ENCODE results near the gene DDAH2.
"Not testable (repeated sequence)": the region's sequence is repeated elsewhere in the genome, so short reads cannot be mapped to it uniquely, and the experiment has no call there.

DDAH2 gene

GRCh38 chr6:31713465-31713864 is 15.6 kb downstream of the DDAH2 start:
- Histone ChIP-seq H3K27ac (ENCODE audit: low read depth, low read length) (no peak overlapping the region), H3K36me3 (ENCODE audit: control insufficient read depth, insufficient read depth, low read length) (no peaks in the 10 kb centered on the region)

GRCh38 chr6:31712296-31712695 is 16.8 kb downstream of the DDAH2 start:
- Histone ChIP-seq H3K4me1 (ENCODE audit: control insufficient read depth, insufficient read depth, low read length) (no peaks in the 10 kb centered on the region), H3K4me3 (ENCODE audit: low read length) (no peak overlapping the region), H3K27me3 (ENCODE audit: control insufficient read depth, insufficient read depth, low read length) (no peaks in the 10 kb centered on the region), H3K27ac (ENCODE audit: low read depth, low read length) (no peak overlapping the region), H3K9ac (ENCODE audit: low read length) (no peak overlapping the region), H3K36me3 (ENCODE audit: control insufficient read depth, insufficient read depth, low read length) (no peaks in the 10 kb centered on the region)

More at GRCh38 chr6:31713465-31713864, 15.6 kb downstream of the DDAH2 start:
- Histone ChIP-seq H3K4me3 (ENCODE audit: low read length) (no peak overlapping the region), H3K27me3 (ENCODE audit: control insufficient read depth, insufficient read depth, low read length) (no peaks in the 10 kb centered on the region), H3K9ac (ENCODE audit: low read length) (no peak overlapping the region), H3K4me1 (ENCODE audit: control insufficient read depth, insufficient read depth, low read length) (no peaks in the 10 kb centered on the region)

GRCh38 chr6:31711233-31711632 is 17.9 kb downstream of the DDAH2 start:
- Histone ChIP-seq H3K9ac (ENCODE audit: low read length) (no peak overlapping the region), H3K4me1 (ENCODE audit: control insufficient read depth, insufficient read depth, low read length) (no peaks in the 10 kb centered on the region), H3K4me3 (ENCODE audit: low read length) (no peak overlapping the region), H3K36me3 (ENCODE audit: control insufficient read depth, insufficient read depth, low read length) (no peaks in the 10 kb centered on the region), H3K27me3 (ENCODE audit: control insufficient read depth, insufficient read depth, low read length) (no peaks in the 10 kb centered on the region), H3K27ac (ENCODE audit: low read depth, low read length) (no peak overlapping the region)

GRCh38 chr6:31710523-31711219 is 18.4 kb downstream of the DDAH2 start:
- no peak overlapping the region for H3K27ac ChIP-seq (ENCODE audit: low read depth, low read length)

GRCh38 chr6:31709157-31709556 is 19.9 kb downstream of the DDAH2 start:
- not testable (repeated sequence) for H3K4me1 ChIP-seq (ENCODE audit: control insufficient read depth, insufficient read depth, low read length); H3K27ac ChIP-seq (ENCODE audit: low read depth, low read length); H3K4me3 ChIP-seq (ENCODE audit: low read length); H3K9ac ChIP-seq (ENCODE audit: low read length); H3K36me3 ChIP-seq (ENCODE audit: control insufficient read depth, insufficient read depth, low read length); H3K27me3 ChIP-seq (ENCODE audit: control insufficient read depth, insufficient read depth, low read length)

More at GRCh38 chr6:31710523-31711219, 18.4 kb downstream of the DDAH2 start:
- H3K36me3 ChIP-seq (ENCODE audit: control insufficient read depth, insufficient read depth, low read length), result no peaks in the 10 kb centered on the region
- H3K4me3 ChIP-seq (ENCODE audit: low read length), result no peak overlapping the region
- H3K9ac ChIP-seq (ENCODE audit: low read length), result no peak overlapping the region
- H3K4me1 ChIP-seq (ENCODE audit: control insufficient read depth, insufficient read depth, low read length), result no peaks in the 10 kb centered on the region
- H3K27me3 ChIP-seq (ENCODE audit: control insufficient read depth, insufficient read depth, low read length), result no peaks in the 10 kb centered on the region

GRCh38 chr6:31708224-31708623 is 20.9 kb downstream of the DDAH2 start:
- no peaks in the 10 kb centered on the region for H3K4me1 ChIP-seq (ENCODE audit: control insufficient read depth, insufficient read depth, low read length)
- H3K9ac ChIP-seq (ENCODE audit: low read length), result no peak overlapping the region
- no peak overlapping the region for H3K4me3 ChIP-seq (ENCODE audit: low read length)
- H3K27ac ChIP-seq (ENCODE audit: low read depth, low read length), result no peak overlapping the region
- H3K27me3 ChIP-seq (ENCODE audit: control insufficient read depth, insufficient read depth, low read length), result no peaks in the 10 kb centered on the region
- H3K36me3 ChIP-seq (ENCODE audit: control insufficient read depth, insufficient read depth, low read length), result no peaks in the 10 kb centered on the region

- Histone ChIP-seq H3K27me3 (ENCODE audit: control insufficient read depth, insufficient read depth, low read length) (no peaks in the 10 kb centered on the region), H3K36me3 (ENCODE audit: control insufficient read depth, insufficient read depth, low read length) (no peaks in the 10 kb centered on the region), H3K4me1 (ENCODE audit: control insufficient read depth, insufficient read depth, low read length) (no peaks in the 10 kb centered on the region), H3K9ac (ENCODE audit: low read length) (no peak overlapping the region), H3K4me3 (ENCODE audit: low read length) (no peak overlapping the region), H3K27ac (ENCODE audit: low read depth, low read length) (no peak overlapping the region)
Observed at GRCh38 chr6:31707701-31708100, 21.4 kb downstream of the DDAH2 start.

- Histone ChIP-seq H3K27me3 (ENCODE audit: control insufficient read depth, insufficient read depth, low read length) (no peaks in the 10 kb centered on the region), H3K36me3 (ENCODE audit: control insufficient read depth, insufficient read depth, low read length) (no peaks in the 10 kb centered on the region), H3K27ac (ENCODE audit: low read depth, low read length) (no peak within 1 kb of the TSS), H3K9ac (ENCODE audit: low read length) (no peak within 1 kb of the TSS), H3K4me3 (ENCODE audit: low read length) (no peak within 1 kb of the TSS), H3K4me1 (ENCODE audit: control insufficient read depth, insufficient read depth, low read length) (peaks cover 7% of the 10 kb centered on the region)
Observed at GRCh38 chr6:31706599-31706998, 22.5 kb downstream of the DDAH2 start, which contains the start of gene LY6G6F. Gene LY6G6F (plus strand): TSS chr6:31706866. CDS start chr6:31706907, 41 bp downstream.

GRCh38 chr6:31705931-31706330 is 23.2 kb downstream of the DDAH2 start:
- peaks cover under 1% of the 10 kb centered on the region for H3K36me3 ChIP-seq (ENCODE audit: control insufficient read depth, insufficient read depth, low read length)
- no peak overlapping the region for H3K4me3 ChIP-seq (ENCODE audit: low read length)
- H3K27ac ChIP-seq (ENCODE audit: low read depth, low read length), result no peak overlapping the region
- no peak overlapping the region for H3K9ac ChIP-seq (ENCODE audit: low read length)
- peaks cover 9% of the 10 kb centered on the region for H3K4me1 ChIP-seq (ENCODE audit: control insufficient read depth, insufficient read depth, low read length)
- H3K27me3 ChIP-seq (ENCODE audit: control insufficient read depth, insufficient read depth, low read length), result no peaks in the 10 kb centered on the region

- Histone ChIP-seq H3K4me3 (ENCODE audit: low read length) (peak within 1 kb of the TSS; percentile 89), H3K4me1 (ENCODE audit: control insufficient read depth, insufficient read depth, low read length) (peaks cover 9% of the 10 kb centered on the region), H3K36me3 (ENCODE audit: control insufficient read depth, insufficient read depth, low read length) (peaks cover 9% of the 10 kb centered on the region), H3K27ac (ENCODE audit: low read depth, low read length) (peak within 1 kb of the TSS; percentile 99), H3K27me3 (ENCODE audit: control insufficient read depth, insufficient read depth, low read length) (no peaks in the 10 kb centered on the region), H3K9ac (ENCODE audit: low read length) (peak within 1 kb of the TSS; percentile 97)
Observed at GRCh38 chr6:31702819-31703716, 26.0 kb downstream of the DDAH2 start, which contains the start of gene ABHD16A. Gene ABHD16A (minus strand): TSS chr6:31703324. CDS start chr6:31703281, 43 bp downstream.

- Histone ChIP-seq H3K27ac (ENCODE audit: low read depth, low read length) (peak overlapping the region; percentile 99), H3K4me3 (ENCODE audit: low read length) (peak overlapping the region; percentile 89), H3K4me1 (ENCODE audit: control insufficient read depth, insufficient read depth, low read length) (peaks cover 9% of the 10 kb centered on the region), H3K9ac (ENCODE audit: low read length) (peak overlapping the region; percentile 97), H3K36me3 (ENCODE audit: control insufficient read depth, insufficient read depth, low read length) (peaks cover 9% of the 10 kb centered on the region), H3K27me3 (ENCODE audit: control insufficient read depth, insufficient read depth, low read length) (no peaks in the 10 kb centered on the region)
Observed at GRCh38 chr6:31702405-31702818, 26.7 kb downstream of the DDAH2 start.

GRCh38 chr6:31701666-31702404 is 27.3 kb downstream of the DDAH2 start:
- peak overlapping the region; percentile 99 for H3K27ac ChIP-seq (ENCODE audit: low read depth, low read length)
- peaks cover 11% of the 10 kb centered on the region for H3K36me3 ChIP-seq (ENCODE audit: control insufficient read depth, insufficient read depth, low read length)
- peaks cover 9% of the 10 kb centered on the region for H3K4me1 ChIP-seq (ENCODE audit: control insufficient read depth, insufficient read depth, low read length)
- peak overlapping the region; percentile 97 for H3K9ac ChIP-seq (ENCODE audit: low read length)
- H3K4me3 ChIP-seq (ENCODE audit: low read length), result peak overlapping the region; percentile 89
- no peaks in the 10 kb centered on the region for H3K27me3 ChIP-seq (ENCODE audit: control insufficient read depth, insufficient read depth, low read length)

All from rectal smooth muscle tissue (tissue), 1 donor.